SK-N-MC (cell line): ENCODE data around the gene NANOG.
"Not testable (repeated sequence)": the region's sequence is repeated elsewhere in the genome, so short reads cannot be mapped to it uniquely, and the experiment has no call there.

ENCODE experiments used
- EZH2 ChIP-seq: fragments of 200-600 bp; sonication (generic); IDR thresholded peaks from one replicate; pipeline ENCODE4 v1.6.1; 2017; ENCODE audit warnings: antibody characterized with exemption
- POLR2AphosphoS5 ChIP-seq: IDR thresholded peaks from 2 replicates; pipeline ENCODE4 v1.6.1; 2012; ENCODE audit warnings: mild to moderate bottlenecking, low read depth, low read length, borderline replicate concordance

DNA sequence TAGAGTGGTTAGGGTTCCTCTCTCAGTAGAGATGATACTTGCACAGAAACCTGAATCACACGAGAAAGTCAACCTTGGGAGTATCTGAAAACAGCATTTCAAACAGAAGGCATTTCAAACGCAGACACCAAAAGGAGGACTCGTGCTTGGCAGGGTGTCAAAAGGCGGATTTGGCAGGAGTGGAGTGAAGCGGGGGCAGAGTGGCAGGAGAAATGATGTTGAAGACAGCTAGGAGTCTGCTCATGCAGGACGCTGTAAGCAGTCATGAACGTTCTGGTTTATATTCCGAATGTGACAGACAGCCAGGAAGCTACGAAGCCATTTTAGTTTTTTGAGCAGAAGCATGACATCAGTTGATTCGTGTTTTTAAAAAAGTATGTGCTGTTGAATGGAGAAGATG lies 50.0 kb downstream of the NANOG start:
- TF ChIP-seq POLR2AphosphoS5, EZH2: not testable (repeated sequence)
